ENCODE measurements around the gene SPRR5. TPM values are rescaled to one million over a fixed set of nuclear protein-coding genes. Genes with fewer than 3 reads are reported as not detected.
A peak's percentile ranks its signal among the peaks of the same experiment; 100 is the strongest.

Gene SPRR5
- polyA plus RNA-seq, 4 donors, result not detected

DNA sequence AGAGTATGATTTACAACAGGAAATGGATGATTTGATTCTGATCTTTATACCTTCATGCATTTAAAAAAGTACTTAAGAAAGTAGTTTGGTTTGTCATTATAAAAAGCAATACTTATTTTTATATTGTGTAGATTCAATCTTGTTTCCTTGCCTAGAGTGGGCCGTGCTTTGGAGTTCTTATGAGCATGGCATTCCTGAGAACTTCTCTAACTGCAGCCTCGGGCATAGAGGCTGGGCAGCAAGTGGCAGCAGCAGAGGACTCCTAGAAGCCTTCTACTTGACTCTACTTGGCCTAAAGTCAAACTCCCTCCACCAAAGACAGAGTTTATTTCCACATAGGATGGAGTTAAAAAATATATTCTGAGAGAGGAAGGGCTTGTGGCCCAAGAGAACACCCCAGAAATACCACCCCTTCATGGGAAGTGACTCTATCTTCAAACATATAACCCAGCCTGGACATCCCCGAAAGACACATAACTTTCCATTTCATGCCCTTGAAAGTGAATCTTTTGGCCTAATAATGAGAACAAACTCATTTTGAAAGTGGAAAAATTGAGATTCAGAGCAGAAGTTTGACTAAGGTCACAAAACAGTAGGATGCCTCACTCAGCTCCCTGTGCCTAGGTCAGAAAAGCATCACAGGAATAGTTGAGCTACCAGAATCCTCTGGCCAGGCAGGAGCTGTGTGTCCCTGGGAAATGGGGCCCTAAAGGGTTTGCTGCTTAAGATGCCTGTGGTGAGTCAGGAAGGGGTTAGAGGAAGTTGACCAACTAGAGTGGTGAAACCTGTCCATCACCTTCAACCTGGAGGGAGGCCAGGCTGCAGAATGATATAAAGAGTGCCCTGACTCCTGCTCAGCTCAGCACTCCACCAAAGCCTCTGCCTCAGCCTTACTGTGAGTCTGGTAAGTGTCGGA, 39.1 kb upstream of the SPRR5 start, which contains the start of gene IVL:
Gene IVL (plus strand): TSS at position 861 of the 916 bp plus-strand sequence. CDS start 1,252 bp downstream, outside the sequence.
- Histone ChIP-seq H3K27me3 (ENCODE audit: control insufficient read depth in 3 of 3, insufficient read depth in 3 of 3, low read length in 3 of 3) (peaks cover 0 to 9% (median 0%) of the 10 kb centered on the region in 3 donors), H3K4me1 (ENCODE audit: control insufficient read depth in 3 of 3, insufficient read depth in 2 of 3, low read depth in 1 of 3, low read length in 2 of 3) (no peaks in the 10 kb centered on the region), H3K4me3 (ENCODE audit: low read depth in 1 of 3, low read length in 3 of 3) (no peak within 1 kb of the TSS), H3K27ac (ENCODE audit: low read depth in 1 of 3, low read length in 2 of 3) (no peak within 1 kb of the TSS), H3K36me3 (ENCODE audit: control insufficient read depth in 3 of 3, insufficient read depth in 2 of 3, low read depth in 1 of 3, low read length in 3 of 3) (no peaks in the 10 kb centered on the region), H3K9me3 (ENCODE audit: control insufficient read depth in 2 of 2, insufficient read depth in 1 of 2, low read depth in 1 of 2, low read length in 1 of 2) (no peaks in the 10 kb centered on the region)
- DNase-seq, result no peak
- no peak for FAIRE-seq
- WGBS, 3 donors, result 72 to 76% (median 72%) methylated on average over 4 of the region's 4 CpGs

DNA sequence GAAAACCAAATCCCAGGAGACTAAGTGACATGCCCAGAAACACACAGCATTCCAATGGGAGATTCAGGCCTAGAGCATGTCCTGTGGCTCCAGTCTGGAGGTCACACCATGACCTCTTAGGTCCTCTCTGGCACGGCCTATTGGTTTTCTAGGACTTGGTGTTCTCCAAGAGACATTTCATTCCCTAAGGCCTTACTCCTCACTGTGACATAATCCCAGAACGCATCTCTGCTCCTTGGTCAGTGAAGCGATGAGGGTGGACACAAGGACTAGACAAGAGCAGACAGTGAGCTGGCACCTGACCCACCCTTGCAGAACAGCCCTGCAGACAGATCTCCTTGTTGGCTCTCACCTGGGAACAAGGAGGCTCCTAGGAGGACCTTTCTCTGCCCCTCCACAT, 37.8 kb upstream of the SPRR5 start:
- H3K9me3 ChIP-seq (ENCODE audit: control insufficient read depth in 2 of 2, insufficient read depth in 1 of 2, low read depth in 1 of 2, low read length in 1 of 2), result no peaks in the 10 kb centered on the region
- H3K4me3 ChIP-seq (ENCODE audit: low read depth in 1 of 3, low read length in 3 of 3), result no peak overlapping the region
- DNase-seq, result no peak
- no peaks in the 10 kb centered on the region for H3K36me3 ChIP-seq (ENCODE audit: control insufficient read depth in 3 of 3, insufficient read depth in 2 of 3, low read depth in 1 of 3, low read length in 3 of 3)
- FAIRE-seq, result no peak
- H3K4me1 ChIP-seq (ENCODE audit: control insufficient read depth in 3 of 3, insufficient read depth in 2 of 3, low read depth in 1 of 3, low read length in 2 of 3), result no peaks in the 10 kb centered on the region
- no peak overlapping the region for H3K27ac ChIP-seq (ENCODE audit: low read depth in 1 of 3, low read length in 2 of 3)
- H3K27me3 ChIP-seq (ENCODE audit: control insufficient read depth in 3 of 3, insufficient read depth in 3 of 3, low read length in 3 of 3), result peaks cover 0 to 6% (median 0%) of the 10 kb centered on the region in 3 donors
- 86 to 88% (median 87%) methylated on average over 3 of the region's 3 CpGs for WGBS, 3 donors

DNA sequence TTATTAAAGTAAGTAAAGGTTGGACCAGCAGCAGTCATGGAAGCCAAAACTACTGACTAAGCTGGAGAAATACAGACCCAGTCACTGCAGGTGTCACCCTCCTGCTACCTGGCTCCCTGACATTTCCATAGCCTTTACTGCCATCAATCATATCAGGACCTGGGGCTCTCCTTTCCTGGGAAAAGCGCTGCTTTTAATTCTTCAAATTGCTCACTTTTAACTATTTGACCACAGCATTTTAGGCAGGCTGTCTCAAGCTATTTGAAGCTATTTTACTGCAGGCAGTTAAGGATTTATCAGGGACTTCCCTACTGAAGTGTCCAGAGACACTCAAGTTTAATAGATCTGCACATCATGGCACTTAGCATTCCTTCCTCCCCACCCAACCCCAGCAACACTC, 34.5 kb upstream of the SPRR5 start:
- Histone ChIP-seq H3K27ac (ENCODE audit: low read depth in 1 of 3, low read length in 2 of 3) (no peak overlapping the region), H3K4me1 (ENCODE audit: control insufficient read depth in 3 of 3, insufficient read depth in 2 of 3, low read depth in 1 of 3, low read length in 2 of 3) (no peaks in the 10 kb centered on the region), H3K9me3 (ENCODE audit: control insufficient read depth in 2 of 2, insufficient read depth in 1 of 2, low read depth in 1 of 2, low read length in 1 of 2) (no peaks in the 10 kb centered on the region), H3K27me3 (ENCODE audit: control insufficient read depth in 3 of 3, insufficient read depth in 3 of 3, low read length in 3 of 3) (peaks cover 0 to 2% (median 0%) of the 10 kb centered on the region in 3 donors), H3K36me3 (ENCODE audit: control insufficient read depth in 3 of 3, insufficient read depth in 2 of 3, low read depth in 1 of 3, low read length in 3 of 3) (no peaks in the 10 kb centered on the region), H3K4me3 (ENCODE audit: low read depth in 1 of 3, low read length in 3 of 3) (no peak overlapping the region)
- WGBS, 3 donors, result 63 to 81% (median 67%) methylated on average over 1 of the region's 1 CpG
- DNase-seq (no peak), FAIRE-seq (no peak)

DNA sequence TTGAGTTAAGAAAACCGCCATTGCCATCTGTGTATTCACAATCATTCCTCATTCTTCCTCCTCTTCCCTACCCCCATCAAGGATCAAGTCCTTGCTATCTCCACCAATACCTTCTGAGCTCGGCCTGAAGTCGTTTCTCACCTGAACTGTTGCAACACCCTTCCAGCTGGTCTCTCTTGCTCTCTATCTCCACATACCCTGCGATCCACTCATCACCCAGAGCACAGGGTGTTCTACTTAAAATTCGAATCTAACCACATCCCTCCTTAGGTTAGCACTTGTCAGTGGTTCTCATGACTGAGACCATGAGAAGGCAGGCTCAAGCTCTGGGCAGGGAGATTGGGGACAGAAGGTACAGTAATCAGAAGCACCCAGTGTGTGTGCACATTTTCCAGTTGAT, 34.1 kb upstream of the SPRR5 start:
- Histone ChIP-seq H3K27me3 (ENCODE audit: control insufficient read depth in 3 of 3, insufficient read depth in 3 of 3, low read length in 3 of 3) (peaks cover 0 to 2% (median 0%) of the 10 kb centered on the region in 3 donors), H3K36me3 (ENCODE audit: control insufficient read depth in 3 of 3, insufficient read depth in 2 of 3, low read depth in 1 of 3, low read length in 3 of 3) (no peaks in the 10 kb centered on the region), H3K27ac (ENCODE audit: low read depth in 1 of 3, low read length in 2 of 3) (no peak overlapping the region), H3K4me1 (ENCODE audit: control insufficient read depth in 3 of 3, insufficient read depth in 2 of 3, low read depth in 1 of 3, low read length in 2 of 3) (no peaks in the 10 kb centered on the region), H3K4me3 (ENCODE audit: low read depth in 1 of 3, low read length in 3 of 3) (no peak overlapping the region), H3K9me3 (ENCODE audit: control insufficient read depth in 2 of 2, insufficient read depth in 1 of 2, low read depth in 1 of 2, low read length in 1 of 2) (no peaks in the 10 kb centered on the region)
- FAIRE-seq, result no peak
- WGBS, 3 donors, result 41 to 61% (median 54%) methylated on average over 5 of the region's 5 CpGs
- no peak for DNase-seq

DNA sequence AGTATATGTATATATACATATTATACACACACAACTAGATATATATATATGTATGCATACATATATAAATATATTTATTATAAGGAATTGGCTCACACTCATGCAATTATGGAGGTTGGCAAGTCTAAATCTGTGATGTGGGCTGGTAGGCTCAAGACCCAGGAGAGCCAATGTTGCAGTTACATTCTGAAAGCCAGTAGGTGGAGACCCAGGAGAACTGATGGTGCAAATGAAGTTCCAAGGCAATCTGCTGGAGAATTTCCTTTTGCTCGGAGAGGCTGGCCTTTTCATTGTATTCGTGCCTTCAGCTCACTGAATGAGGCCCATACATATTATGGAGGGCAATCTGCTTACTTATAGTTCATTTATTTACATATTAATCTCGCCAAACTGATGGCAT, 29.2 kb upstream of the SPRR5 start:
- no peak overlapping the region for H3K4me3 ChIP-seq (ENCODE audit: low read depth in 1 of 3, low read length in 3 of 3)
- no peaks in the 10 kb centered on the region for H3K4me1 ChIP-seq (ENCODE audit: control insufficient read depth in 3 of 3, insufficient read depth in 2 of 3, low read depth in 1 of 3, low read length in 2 of 3)
- 8 to 24% (median 10%) methylated on average over 3 of the region's 3 CpGs for WGBS, 3 donors
- H3K36me3 ChIP-seq (ENCODE audit: control insufficient read depth in 3 of 3, insufficient read depth in 2 of 3, low read depth in 1 of 3, low read length in 3 of 3), result no peaks in the 10 kb centered on the region
- peak; percentile 9 to 15 for DNase-seq
- FAIRE-seq, result no peak
- H3K27ac ChIP-seq (ENCODE audit: low read depth in 1 of 3, low read length in 2 of 3), result no peak overlapping the region
- no peaks in the 10 kb centered on the region for H3K9me3 ChIP-seq (ENCODE audit: control insufficient read depth in 2 of 2, insufficient read depth in 1 of 2, low read depth in 1 of 2, low read length in 1 of 2)
- peaks cover 0 to 2% (median 0%) of the 10 kb centered on the region in 3 donors for H3K27me3 ChIP-seq (ENCODE audit: control insufficient read depth in 3 of 3, insufficient read depth in 3 of 3, low read length in 3 of 3)

DNA sequence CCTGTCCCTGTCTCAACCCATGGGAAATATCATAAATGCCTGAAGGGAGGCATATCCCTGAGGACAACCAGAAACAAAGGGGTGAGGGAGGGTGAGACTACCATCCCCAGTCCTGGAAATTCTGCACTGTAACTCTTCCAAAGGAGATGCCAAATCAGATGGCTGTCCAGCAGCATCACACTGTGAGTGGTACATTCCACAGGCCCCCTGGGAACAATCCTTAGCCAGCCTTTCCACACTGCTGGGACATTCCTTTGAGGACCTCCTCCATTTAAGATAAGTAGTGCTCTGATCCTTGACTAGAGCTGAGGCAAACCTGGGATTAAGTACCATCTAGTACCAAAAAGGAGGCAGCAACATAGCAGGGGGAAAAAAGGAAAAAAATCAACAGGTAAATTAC, 27.9 kb upstream of the SPRR5 start:
- H3K4me1 ChIP-seq (ENCODE audit: control insufficient read depth in 3 of 3, insufficient read depth in 2 of 3, low read depth in 1 of 3, low read length in 2 of 3), result no peaks in the 10 kb centered on the region
- no peaks in the 10 kb centered on the region for H3K9me3 ChIP-seq (ENCODE audit: control insufficient read depth in 2 of 2, insufficient read depth in 1 of 2, low read depth in 1 of 2, low read length in 1 of 2)
- no peaks in the 10 kb centered on the region for H3K36me3 ChIP-seq (ENCODE audit: control insufficient read depth in 3 of 3, insufficient read depth in 2 of 3, low read depth in 1 of 3, low read length in 3 of 3)
- no peak for FAIRE-seq
- no peak for DNase-seq
- H3K27ac ChIP-seq (ENCODE audit: low read depth in 1 of 3, low read length in 2 of 3), result no peak overlapping the region
- no peak overlapping the region for H3K4me3 ChIP-seq (ENCODE audit: low read depth in 1 of 3, low read length in 3 of 3)
- H3K27me3 ChIP-seq (ENCODE audit: control insufficient read depth in 3 of 3, insufficient read depth in 3 of 3, low read length in 3 of 3), result peaks cover 0 to 2% (median under 1%) of the 10 kb centered on the region in 3 donors

DNA sequence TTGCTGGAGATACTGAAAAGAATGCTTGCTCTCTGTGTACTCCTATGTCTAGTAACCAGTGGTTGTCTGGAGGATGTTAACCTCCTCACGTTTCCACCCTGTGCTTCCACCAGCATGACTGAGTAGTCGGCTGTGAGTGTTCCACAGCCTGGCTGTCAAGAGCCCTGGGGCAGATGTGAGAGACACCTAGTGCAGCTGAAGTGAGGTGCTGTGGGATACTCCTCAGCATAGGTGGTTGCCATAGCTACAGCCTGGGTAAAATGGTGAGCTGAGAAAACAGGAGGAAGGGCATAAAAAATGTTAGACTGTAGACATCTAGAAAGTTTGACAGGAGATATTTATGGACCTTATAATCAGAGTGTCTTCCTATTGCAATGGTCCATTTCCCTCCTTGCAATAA, 22.8 kb upstream of the SPRR5 start:
- FAIRE-seq (no peak), DNase-seq (no peak)
- peaks cover 0 to 2% (median 0%) of the 10 kb centered on the region in 3 donors for H3K27me3 ChIP-seq (ENCODE audit: control insufficient read depth in 3 of 3, insufficient read depth in 3 of 3, low read length in 3 of 3)
- no peaks in the 10 kb centered on the region for H3K4me1 ChIP-seq (ENCODE audit: control insufficient read depth in 3 of 3, insufficient read depth in 2 of 3, low read depth in 1 of 3, low read length in 2 of 3)
- 45 to 58% (median 55%) methylated on average over 2 of the region's 2 CpGs for WGBS, 3 donors
- no peaks in the 10 kb centered on the region for H3K36me3 ChIP-seq (ENCODE audit: control insufficient read depth in 3 of 3, insufficient read depth in 2 of 3, low read depth in 1 of 3, low read length in 3 of 3)
- no peak overlapping the region for H3K27ac ChIP-seq (ENCODE audit: low read depth in 1 of 3, low read length in 2 of 3)
- no peak overlapping the region for H3K4me3 ChIP-seq (ENCODE audit: low read depth in 1 of 3, low read length in 3 of 3)
- peaks cover 0 to 6% of the 10 kb centered on the region in 2 donors for H3K9me3 ChIP-seq (ENCODE audit: control insufficient read depth in 2 of 2, insufficient read depth in 1 of 2, low read depth in 1 of 2, low read length in 1 of 2)

DNA sequence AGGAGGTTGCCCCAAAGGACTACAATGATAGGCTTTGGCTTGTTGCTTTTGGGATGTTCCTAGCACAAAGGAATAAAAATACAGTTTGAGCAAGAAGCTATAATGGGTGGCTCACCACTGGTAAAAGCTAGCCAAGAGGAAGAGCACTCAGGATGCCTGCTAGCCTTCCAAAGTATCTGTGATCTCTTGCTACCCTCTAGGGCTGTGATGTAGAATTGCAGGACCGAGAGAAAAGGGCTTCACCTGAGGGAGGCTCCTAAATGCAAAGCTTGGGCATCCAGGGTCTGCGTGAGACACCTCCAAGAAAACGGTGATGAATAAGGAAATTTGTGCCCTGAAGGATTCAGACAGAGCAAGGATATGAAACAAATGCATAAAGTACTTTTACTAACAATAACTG, 20.9 kb upstream of the SPRR5 start:
- Histone ChIP-seq H3K27me3 (ENCODE audit: control insufficient read depth in 3 of 3, insufficient read depth in 3 of 3, low read length in 3 of 3) (peaks cover 0 to 2% (median 0%) of the 10 kb centered on the region in 3 donors), H3K4me3 (ENCODE audit: low read depth in 1 of 3, low read length in 3 of 3) (no peak overlapping the region), H3K4me1 (ENCODE audit: control insufficient read depth in 3 of 3, insufficient read depth in 2 of 3, low read depth in 1 of 3, low read length in 2 of 3) (no peaks in the 10 kb centered on the region), H3K27ac (ENCODE audit: low read depth in 1 of 3, low read length in 2 of 3) (no peak overlapping the region), H3K9me3 (ENCODE audit: control insufficient read depth in 2 of 2, insufficient read depth in 1 of 2, low read depth in 1 of 2, low read length in 1 of 2) (peaks cover 0 to 6% of the 10 kb centered on the region in 2 donors), H3K36me3 (ENCODE audit: control insufficient read depth in 3 of 3, insufficient read depth in 2 of 3, low read depth in 1 of 3, low read length in 3 of 3) (no peaks in the 10 kb centered on the region)
- FAIRE-seq (no peak), DNase-seq (no peak)
- 66 to 69% (median 68%) methylated on average over 3 of the region's 3 CpGs for WGBS, 3 donors

All from small intestine (tissue), 7 donors.